Stimulated activated CD8-positive, alpha-beta memory T cell treated with anti-CD3 and anti-CD28 coated beads, Interleukin-12 subunit alpha, Interleukin-12 subunit beta, amount 100 ng/mL, for 24 hours (primary cell): Measurements from ENCODE around the gene MAN2B2.
"Not testable (repeated sequence)": the region's sequence is repeated elsewhere in the genome, so short reads cannot be mapped to it uniquely, and the experiment has no call there.

Experiments used
- DNase-seq: peaks from one replicate; pipeline ENCODE4 v3.0.0-alpha.2; 2020; ENCODE audit errors: extremely low read depth

Gene MAN2B2

GRCh38 chr4:6641971-6642320 is 67.0 kb downstream of the MAN2B2 start:
- no peak for DNase-seq

- DNase-seq = no peak
These were observed 68.3 kb downstream of the MAN2B2 start for GRCh38 chr4:6643141-6643847.

- DNase-seq = no peak
These were observed 70.0 kb downstream of the MAN2B2 start for GRCh38 chr4:6644792-6645530.

- no peak for DNase-seq
These were observed 72.2 kb downstream of the MAN2B2 start for GRCh38 chr4:6647169-6647568.

- no peak for DNase-seq
These were observed 72.7 kb downstream of the MAN2B2 start for GRCh38 chr4:6647582-6648230.

- DNase-seq = no peak
These were observed 74.2 kb downstream of the MAN2B2 start for GRCh38 chr4:6649216-6649615.

GRCh38 chr4:6654211-6654610 is 79.2 kb downstream of the MAN2B2 start:
- DNase-seq = not testable (repeated sequence)

GRCh38 chr4:6655291-6655690 is 80.3 kb downstream of the MAN2B2 start:
- DNase-seq = not testable (repeated sequence)

GRCh38 chr4:6655924-6656323 is 80.9 kb downstream of the MAN2B2 start:
- DNase-seq = no peak

- DNase-seq = no peak
These were observed 82.5 kb downstream of the MAN2B2 start for GRCh38 chr4:6657242-6658208.

GRCh38 chr4:6658209-6658595 is 83.2 kb downstream of the MAN2B2 start:
- no peak for DNase-seq

- no peak for DNase-seq
These were observed 83.6 kb downstream of the MAN2B2 start for GRCh38 chr4:6658597-6659075.

- DNase-seq = no peak
These were observed 84.9 kb downstream of the MAN2B2 start for GRCh38 chr4:6659897-6660296.

- DNase-seq = no peak
These were observed 85.4 kb downstream of the MAN2B2 start for GRCh38 chr4:6660430-6660829.

GRCh38 chr4:6662591-6662990 is 87.6 kb downstream of the MAN2B2 start:
- DNase-seq = no peak

- DNase-seq = no peak
These were observed 88.8 kb downstream of the MAN2B2 start for GRCh38 chr4:6663596-6664393.

GRCh38 chr4:6665320-6665654 is 90.3 kb downstream of the MAN2B2 start:
- no peak for DNase-seq

GRCh38 chr4:6668391-6668790 is 93.4 kb downstream of the MAN2B2 start:
- no peak for DNase-seq

GRCh38 chr4:6671648-6672047 is 96.7 kb downstream of the MAN2B2 start:
- DNase-seq = no peak

GRCh38 chr4:6672131-6672530 is 97.1 kb downstream of the MAN2B2 start:
- no peak for DNase-seq
